Smooth muscle cell (in vitro differentiated cells): ENCODE measurements around the gene CPN1. TPM values are rescaled to one million over a fixed set of nuclear protein-coding genes. Genes with fewer than 3 reads are reported as not detected.

Source experiments
- DNase-seq: peaks from one replicate; lab custom pipeline; 2025; ENCODE audit not compliant: unreplicated experiment; lab: John Stamatoyannopoulos, UW
- H2AFZ ChIP-seq: fragments of 200-600 bp; sonication (generic); 2 replicates; pipeline ENCODE4 v1.6.0; 2016; ENCODE audit warnings: antibody characterized with exemption, low read depth, mild to moderate bottlenecking
- H3F3A ChIP-seq: fragments of 200-600 bp; sonication (generic); 2 replicates; pipeline ENCODE4 v1.6.0; 2017; ENCODE audit warnings: antibody characterized with exemption, low read depth
- H3K27ac ChIP-seq: fragments of 200-600 bp; sonication (generic); 2 replicates; pipeline ENCODE4 v1.5.1; 2016; ENCODE audit warnings: low read depth, mild to moderate bottlenecking
- H3K27me3 ChIP-seq: fragments of 200-600 bp; sonication (generic); 2 replicates; pipeline ENCODE4 v1.6.1; 2016; ENCODE audit warnings: low read depth, mild to moderate bottlenecking
- H3K36me3 ChIP-seq: fragments of 200-600 bp; sonication (generic); 2 replicates; pipeline ENCODE4 v1.5.1; 2016; ENCODE audit warnings: low read depth
- H3K4me1 ChIP-seq: fragments of 200-600 bp; sonication (generic); 2 replicates; pipeline ENCODE4 v1.5.1; 2016; ENCODE audit warnings: low read depth
- H3K4me2 ChIP-seq: fragments of 200-600 bp; sonication (generic); 2 replicates; pipeline ENCODE4 v1.6.0; 2016; ENCODE audit warnings: mild to moderate bottlenecking
- H3K4me3 ChIP-seq: fragments of 200-600 bp; sonication (generic); 2 replicates; pipeline ENCODE4 v1.5.1; 2016; ENCODE audit warnings: mild to moderate bottlenecking
- H3K79me2 ChIP-seq: fragments of 200-600 bp; sonication (generic); 2 replicates; pipeline ENCODE4 v1.6.0; 2016; ENCODE audit warnings: low read depth, mild to moderate bottlenecking
- H3K9ac ChIP-seq: fragments of 200-600 bp; sonication (generic); 2 replicates; pipeline ENCODE4 v1.6.0; 2016; ENCODE audit warnings: low read depth
- H3K9me3 ChIP-seq: fragments of 200-600 bp; sonication (generic); replicated peaks from 2 replicates; pipeline ENCODE4 v1.5.1; 2016; ENCODE audit warnings: low read depth
- H4K20me1 ChIP-seq: fragments of 200-600 bp; sonication (generic); 2 replicates; pipeline ENCODE4 v1.6.0; 2016; ENCODE audit warnings: low read depth
- WGBS: methylation state at CpG from one replicate; pipeline ENCODE4 v1.1.7; 2016; ENCODE audit warnings: low lambda C conversion rate; 5-methylcytosine and 5-hydroxymethylcytosine counted together
- polyA plus RNA-seq: library from polyadenylated mRNA; unstranded; fragments of >200 nt; fragmentation: Nextera tagmentation; extraction: Ambion mirVana; gene quantifications from 2 replicates; pipeline ENCODE4 v1.2.1, GENCODE V29; 2016
- total RNA-seq: library from RNA; depleted of rRNA; stranded (reverse); fragments of >200 nt; gene quantifications from 2 replicates; pipeline ENCODE4 v1.2.3, GENCODE V29; 2014
- TF ChIP-seq, protein P1 (sequence below): fragments of 200-600 bp; sonication (generic); IDR thresholded peaks from 2 replicates; pipeline ENCODE4 v1.5.1; 2017; ENCODE audit warnings: borderline replicate concordance, mild to moderate bottlenecking, antibody characterized with exemption; ENCODE audit not compliant: insufficient read depth, poor library complexity, severe bottlenecking

Gene CPN1
- total and polyA plus RNA-seq, 2 experiments from 2014 or later: not detected

DNA sequence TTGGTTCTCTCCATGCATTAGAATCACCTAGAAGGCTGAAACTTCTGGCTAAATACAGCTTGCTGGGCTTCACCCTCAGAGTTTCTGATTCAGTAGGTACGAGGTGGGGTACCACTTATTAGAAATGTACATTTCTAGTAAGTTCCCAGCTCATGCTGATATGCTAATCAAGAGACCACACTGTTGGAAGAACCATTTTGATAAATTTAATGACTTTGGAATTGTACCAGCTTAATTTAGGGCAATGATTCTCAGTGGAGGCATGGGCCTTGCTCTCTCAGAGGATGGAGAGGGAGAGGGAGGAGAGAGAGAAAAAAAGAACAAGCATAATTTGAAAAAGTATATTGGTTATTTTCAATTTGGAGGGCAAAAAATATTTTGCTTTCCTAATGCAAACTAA, 20.3 kb downstream of the CPN1 start:
- Histone ChIP-seq H3K9me3 (no peaks in the 10 kb centered on the region), H3K4me2 (no peak overlapping the region), H3K4me3 (no peak overlapping the region), H3F3A (no peaks in the 10 kb centered on the region), H3K79me2 (no peaks in the 10 kb centered on the region), H3K9ac (no peak overlapping the region), H3K27me3 (no peaks in the 10 kb centered on the region), H3K36me3 (no peaks in the 10 kb centered on the region), H2AFZ (no peak overlapping the region), H4K20me1 (no peaks in the 10 kb centered on the region), H3K4me1 (no peaks in the 10 kb centered on the region), H3K27ac (no peak overlapping the region)
- no peak for DNase-seq
- WGBS: 82% methylated on average over 1 of the region's 1 CpG
- TF ChIP-seq, protein P1, sequence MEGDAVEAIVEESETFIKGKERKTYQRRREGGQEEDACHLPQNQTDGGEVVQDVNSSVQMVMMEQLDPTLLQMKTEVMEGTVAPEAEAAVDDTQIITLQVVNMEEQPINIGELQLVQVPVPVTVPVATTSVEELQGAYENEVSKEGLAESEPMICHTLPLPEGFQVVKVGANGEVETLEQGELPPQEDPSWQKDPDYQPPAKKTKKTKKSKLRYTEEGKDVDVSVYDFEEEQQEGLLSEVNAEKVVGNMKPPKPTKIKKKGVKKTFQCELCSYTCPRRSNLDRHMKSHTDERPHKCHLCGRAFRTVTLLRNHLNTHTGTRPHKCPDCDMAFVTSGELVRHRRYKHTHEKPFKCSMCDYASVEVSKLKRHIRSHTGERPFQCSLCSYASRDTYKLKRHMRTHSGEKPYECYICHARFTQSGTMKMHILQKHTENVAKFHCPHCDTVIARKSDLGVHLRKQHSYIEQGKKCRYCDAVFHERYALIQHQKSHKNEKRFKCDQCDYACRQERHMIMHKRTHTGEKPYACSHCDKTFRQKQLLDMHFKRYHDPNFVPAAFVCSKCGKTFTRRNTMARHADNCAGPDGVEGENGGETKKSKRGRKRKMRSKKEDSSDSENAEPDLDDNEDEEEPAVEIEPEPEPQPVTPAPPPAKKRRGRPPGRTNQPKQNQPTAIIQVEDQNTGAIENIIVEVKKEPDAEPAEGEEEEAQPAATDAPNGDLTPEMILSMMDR: no peak

DNA sequence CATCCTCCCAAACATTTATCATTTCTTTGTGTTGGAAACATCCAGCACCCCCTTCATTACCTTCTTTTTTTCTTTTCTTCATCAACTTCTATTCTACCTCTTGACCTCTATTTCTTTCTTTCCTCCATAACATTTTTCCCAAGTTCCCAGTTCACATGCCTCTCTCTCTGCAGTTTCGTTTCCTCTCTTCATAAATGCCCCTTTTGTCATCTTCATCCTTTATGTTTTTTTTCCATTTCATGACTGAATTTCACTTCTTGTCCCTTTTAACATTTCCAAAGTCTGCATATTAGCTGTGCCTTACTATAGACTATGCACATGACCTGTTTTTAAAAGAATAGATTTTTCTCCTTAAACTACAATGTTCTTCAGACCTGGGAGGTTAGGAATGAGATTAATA, 23.7 kb downstream of the CPN1 start:
- Histone ChIP-seq H3K9ac (no peak overlapping the region), H4K20me1 (no peaks in the 10 kb centered on the region), H3K9me3 (no peaks in the 10 kb centered on the region), H3K79me2 (no peaks in the 10 kb centered on the region), H3K27ac (no peak overlapping the region), H3K36me3 (no peaks in the 10 kb centered on the region), H3K27me3 (peaks cover 6% of the 10 kb centered on the region), H3K4me1 (no peaks in the 10 kb centered on the region), H3F3A (no peaks in the 10 kb centered on the region), H2AFZ (no peak overlapping the region), H3K4me2 (no peak overlapping the region), H3K4me3 (no peak overlapping the region)
- 88% methylated on average over 1 of the region's 1 CpG for WGBS
- TF ChIP-seq, protein P1: no peak
- DNase-seq: no peak

DNA sequence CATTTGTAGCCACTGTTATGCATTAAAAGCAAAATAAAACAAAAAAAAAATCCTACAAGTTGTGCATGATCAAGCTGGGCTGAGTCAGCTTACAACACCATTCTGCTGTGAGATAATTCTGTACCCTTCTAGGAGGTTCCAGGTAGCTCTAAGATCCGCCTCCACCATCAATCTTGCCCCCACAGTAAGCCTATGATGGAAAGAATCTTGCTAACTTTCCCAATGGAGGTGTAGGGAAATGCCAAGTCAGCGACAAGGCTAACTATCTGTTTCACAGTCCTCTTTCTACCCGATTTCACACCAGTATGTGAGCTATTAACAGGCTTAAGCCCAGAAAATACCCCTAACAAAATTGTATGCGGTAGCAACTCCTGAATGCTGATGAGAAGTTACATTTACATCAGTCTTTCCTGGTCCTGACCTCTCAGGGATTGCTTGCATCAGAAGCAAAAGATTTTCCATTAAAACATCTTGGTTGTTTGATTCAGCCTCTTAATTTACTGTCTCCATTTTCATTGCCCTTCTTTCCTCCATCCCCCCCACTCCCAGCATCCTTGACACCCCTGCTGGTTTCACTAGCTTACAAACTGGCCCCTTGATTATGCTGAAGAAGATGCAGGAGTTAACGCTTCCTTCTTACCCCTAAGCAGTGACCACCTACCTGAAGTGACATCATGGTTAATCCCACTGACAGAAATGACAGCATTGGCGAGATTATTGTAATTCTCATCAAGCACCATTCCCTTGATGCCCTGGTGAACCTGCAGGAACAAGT, 27.8 kb downstream of the CPN1 start:
- Histone ChIP-seq H3K36me3 (no peaks in the 10 kb centered on the region), H3K4me1 (no peaks in the 10 kb centered on the region), H4K20me1 (no peaks in the 10 kb centered on the region), H2AFZ (no peak overlapping the region), H3K27me3 (peaks cover 8% of the 10 kb centered on the region), H3K9ac (no peak overlapping the region), H3K4me2 (no peak overlapping the region), H3F3A (no peaks in the 10 kb centered on the region), H3K9me3 (no peaks in the 10 kb centered on the region), H3K4me3 (no peak overlapping the region), H3K79me2 (no peaks in the 10 kb centered on the region), H3K27ac (no peak overlapping the region)
- 53% methylated on average over 6 of the region's 6 CpGs for WGBS
- no peak for DNase-seq
- TF ChIP-seq, protein P1: no peak

DNA sequence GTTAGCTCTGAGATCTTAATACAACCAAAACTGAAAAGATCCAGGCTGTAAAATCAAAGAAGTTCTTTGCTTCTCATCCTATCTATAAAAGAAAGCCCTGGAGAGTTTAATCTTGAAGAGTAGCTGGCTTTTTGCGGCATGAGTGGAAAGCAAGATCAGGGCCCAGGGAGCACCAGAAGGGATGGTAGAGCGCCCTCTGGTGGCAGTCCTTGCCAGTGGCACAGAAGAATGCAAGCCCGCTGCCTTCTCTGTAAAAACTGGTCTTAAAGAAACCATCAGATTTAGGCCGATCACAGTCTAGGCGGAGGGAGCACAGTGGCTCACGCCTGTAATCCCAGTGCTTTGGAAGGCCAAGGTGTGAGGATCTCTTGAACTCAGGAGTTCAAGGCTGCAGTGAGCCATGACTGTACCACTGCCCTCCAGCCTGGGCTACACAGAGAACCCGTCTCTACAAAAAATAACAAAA, 35.6 kb downstream of the CPN1 start:
- peaks cover 17% of the 10 kb centered on the region for H3F3A ChIP-seq
- no peak overlapping the region for H3K9ac ChIP-seq
- H3K4me3 ChIP-seq: no peak overlapping the region
- H3K4me1 ChIP-seq: peaks cover 5% of the 10 kb centered on the region
- DNase-seq: peak; percentile 70
- no peaks in the 10 kb centered on the region for H3K9me3 ChIP-seq
- TF ChIP-seq, protein P1: peak; percentile 92
- H3K27ac ChIP-seq: peak overlapping the region; percentile 75
- H3K4me2 ChIP-seq: peak overlapping the region; percentile 6
- peak overlapping the region; percentile 90 for H2AFZ ChIP-seq
- H4K20me1 ChIP-seq: no peaks in the 10 kb centered on the region
- H3K27me3 ChIP-seq: no peaks in the 10 kb centered on the region
- 32% methylated on average over 7 of the region's 7 CpGs for WGBS
- H3K79me2 ChIP-seq: no peaks in the 10 kb centered on the region
- no peaks in the 10 kb centered on the region for H3K36me3 ChIP-seq
